ENCODE results near the gene TMEFF2.

DNA sequence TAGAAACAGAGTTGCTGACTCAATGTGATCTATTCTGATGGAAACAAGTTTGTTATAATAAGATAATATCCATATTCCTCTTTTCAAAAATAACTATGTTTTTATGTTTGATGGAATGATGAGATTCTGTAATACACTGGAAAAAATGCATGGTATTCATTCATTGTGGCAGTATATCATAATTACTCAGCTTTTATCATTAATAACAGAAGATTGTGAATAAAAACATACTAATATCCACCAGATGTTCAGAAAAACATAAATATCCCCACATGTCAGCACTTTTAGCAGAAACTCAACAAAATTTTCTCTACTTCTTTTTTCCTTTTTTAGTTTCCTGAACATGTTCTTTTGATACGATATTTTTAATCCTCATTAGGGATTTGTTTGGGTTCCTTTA lies 217.0 kb downstream of the TMEFF2 start:
- TF ChIP-seq, protein P1, sequence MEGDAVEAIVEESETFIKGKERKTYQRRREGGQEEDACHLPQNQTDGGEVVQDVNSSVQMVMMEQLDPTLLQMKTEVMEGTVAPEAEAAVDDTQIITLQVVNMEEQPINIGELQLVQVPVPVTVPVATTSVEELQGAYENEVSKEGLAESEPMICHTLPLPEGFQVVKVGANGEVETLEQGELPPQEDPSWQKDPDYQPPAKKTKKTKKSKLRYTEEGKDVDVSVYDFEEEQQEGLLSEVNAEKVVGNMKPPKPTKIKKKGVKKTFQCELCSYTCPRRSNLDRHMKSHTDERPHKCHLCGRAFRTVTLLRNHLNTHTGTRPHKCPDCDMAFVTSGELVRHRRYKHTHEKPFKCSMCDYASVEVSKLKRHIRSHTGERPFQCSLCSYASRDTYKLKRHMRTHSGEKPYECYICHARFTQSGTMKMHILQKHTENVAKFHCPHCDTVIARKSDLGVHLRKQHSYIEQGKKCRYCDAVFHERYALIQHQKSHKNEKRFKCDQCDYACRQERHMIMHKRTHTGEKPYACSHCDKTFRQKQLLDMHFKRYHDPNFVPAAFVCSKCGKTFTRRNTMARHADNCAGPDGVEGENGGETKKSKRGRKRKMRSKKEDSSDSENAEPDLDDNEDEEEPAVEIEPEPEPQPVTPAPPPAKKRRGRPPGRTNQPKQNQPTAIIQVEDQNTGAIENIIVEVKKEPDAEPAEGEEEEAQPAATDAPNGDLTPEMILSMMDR (IDR thresholded peaks at IDR 0.05 in 2 of 3, conservative IDR thresholded peaks at IDR 0.05 in 1 of 3; ENCODE audit: control insufficient read depth in 2 of 3, extremely low read depth in 1 of 3, insufficient read depth in 1 of 3, low read depth in 3 of 3, low read length in 3 of 3) = no peak
- TF ChIP-seq, protein P2, sequence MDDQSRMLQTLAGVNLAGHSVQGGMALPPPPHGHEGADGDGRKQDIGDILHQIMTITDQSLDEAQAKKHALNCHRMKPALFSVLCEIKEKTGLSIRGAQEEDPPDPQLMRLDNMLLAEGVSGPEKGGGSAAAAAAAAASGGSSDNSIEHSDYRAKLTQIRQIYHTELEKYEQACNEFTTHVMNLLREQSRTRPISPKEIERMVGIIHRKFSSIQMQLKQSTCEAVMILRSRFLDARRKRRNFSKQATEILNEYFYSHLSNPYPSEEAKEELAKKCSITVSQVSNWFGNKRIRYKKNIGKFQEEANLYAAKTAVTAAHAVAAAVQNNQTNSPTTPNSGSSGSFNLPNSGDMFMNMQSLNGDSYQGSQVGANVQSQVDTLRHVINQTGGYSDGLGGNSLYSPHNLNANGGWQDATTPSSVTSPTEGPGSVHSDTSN (IDR thresholded peaks at IDR 0.05; ENCODE audit: insufficient replicate concordance, low read depth, low read length) = no peak
- TF ChIP-seq NFIC (IDR thresholded peaks at IDR 0.05; ENCODE audit: low read depth, low read length) = no peak
- TF ChIP-seq, protein P3, sequence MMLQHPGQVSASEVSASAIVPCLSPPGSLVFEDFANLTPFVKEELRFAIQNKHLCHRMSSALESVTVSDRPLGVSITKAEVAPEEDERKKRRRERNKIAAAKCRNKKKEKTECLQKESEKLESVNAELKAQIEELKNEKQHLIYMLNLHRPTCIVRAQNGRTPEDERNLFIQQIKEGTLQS (IDR thresholded peaks at IDR 0.05; ENCODE audit: borderline replicate concordance, extremely low read depth, low read depth, low read length) = no peak
- TF ChIP-seq ZSCAN29 (IDR thresholded peaks at IDR 0.05) = no peak
- TF ChIP-seq TBL1XR1 (IDR thresholded peaks at IDR 0.05; ENCODE audit: low read depth, low read length) = no peak
- TF ChIP-seq RAD21 (IDR thresholded peaks at IDR 0.05; ENCODE audit: insufficient read depth, low read depth, low read length) = no peak
- TF ChIP-seq, protein P4, sequence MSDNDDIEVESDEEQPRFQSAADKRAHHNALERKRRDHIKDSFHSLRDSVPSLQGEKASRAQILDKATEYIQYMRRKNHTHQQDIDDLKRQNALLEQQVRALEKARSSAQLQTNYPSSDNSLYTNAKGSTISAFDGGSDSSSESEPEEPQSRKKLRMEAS (IDR thresholded peaks at IDR 0.05; ENCODE audit: low read depth, low read length) = no peak
- no peak for TF ChIP-seq POLR2A (IDR thresholded peaks at IDR 0.05; ENCODE audit: low read depth, low read length)
